SJCRH30 (cell line): ENCODE measurements around the gene PSMC5. TPM values are rescaled to one million over a fixed set of nuclear protein-coding genes. Genes with fewer than 3 reads are reported as not detected.
"Not testable (repeated sequence)": the region's sequence is repeated elsewhere in the genome, so short reads cannot be mapped to it uniquely, and the experiment has no call there.

ENCODE experiments used
- DNase-seq, 2 experiments: peaks; one replicate each; pipeline ENCODE4 v3.0.0-alpha.2; 2015 to 2020
- H3K27ac ChIP-seq: fragments of 250-450 bp; sonication (Bioruptor Pico); 2 replicates; pipeline ENCODE4 v1.5.1; 2020; ENCODE audit warnings: mild to moderate bottlenecking, moderate library complexity
- H3K27me3 ChIP-seq: fragments of 250-450 bp; sonication (Bioruptor Pico); 2 replicates; pipeline ENCODE4 v1.5.1; 2020; ENCODE audit warnings: mild to moderate bottlenecking, moderate library complexity
- H3K36me3 ChIP-seq: fragments of 250-450 bp; sonication (Bioruptor Pico); 2 replicates; pipeline ENCODE4 v1.5.1; 2020; ENCODE audit warnings: mild to moderate bottlenecking, moderate library complexity
- H3K4me1 ChIP-seq: fragments of 250-450 bp; sonication (Bioruptor Pico); 2 replicates; pipeline ENCODE4 v1.5.1; 2020; ENCODE audit warnings: mild to moderate bottlenecking, moderate library complexity
- H3K4me3 ChIP-seq: fragments of 250-450 bp; sonication (Bioruptor Pico); 2 replicates; pipeline ENCODE4 v1.5.1; 2020; ENCODE audit warnings: mild to moderate bottlenecking, moderate library complexity
- H3K9me3 ChIP-seq: fragments of 250-450 bp; sonication (Bioruptor Pico); replicated peaks from 2 replicates; pipeline ENCODE4 v1.5.1; 2020; ENCODE audit warnings: mild to moderate bottlenecking, moderate library complexity
- total RNA-seq: library from RNA; depleted of rRNA; stranded (reverse); fragments of >200 nt; shearing (Covaris generic); gene quantifications from 2 replicates; pipeline ENCODE4 v1.2.3, GENCODE V29; 2014

The PSMC5 gene
- total RNA-seq, 1 experiment from 2014 or later, result 64.8 TPM

DNA sequence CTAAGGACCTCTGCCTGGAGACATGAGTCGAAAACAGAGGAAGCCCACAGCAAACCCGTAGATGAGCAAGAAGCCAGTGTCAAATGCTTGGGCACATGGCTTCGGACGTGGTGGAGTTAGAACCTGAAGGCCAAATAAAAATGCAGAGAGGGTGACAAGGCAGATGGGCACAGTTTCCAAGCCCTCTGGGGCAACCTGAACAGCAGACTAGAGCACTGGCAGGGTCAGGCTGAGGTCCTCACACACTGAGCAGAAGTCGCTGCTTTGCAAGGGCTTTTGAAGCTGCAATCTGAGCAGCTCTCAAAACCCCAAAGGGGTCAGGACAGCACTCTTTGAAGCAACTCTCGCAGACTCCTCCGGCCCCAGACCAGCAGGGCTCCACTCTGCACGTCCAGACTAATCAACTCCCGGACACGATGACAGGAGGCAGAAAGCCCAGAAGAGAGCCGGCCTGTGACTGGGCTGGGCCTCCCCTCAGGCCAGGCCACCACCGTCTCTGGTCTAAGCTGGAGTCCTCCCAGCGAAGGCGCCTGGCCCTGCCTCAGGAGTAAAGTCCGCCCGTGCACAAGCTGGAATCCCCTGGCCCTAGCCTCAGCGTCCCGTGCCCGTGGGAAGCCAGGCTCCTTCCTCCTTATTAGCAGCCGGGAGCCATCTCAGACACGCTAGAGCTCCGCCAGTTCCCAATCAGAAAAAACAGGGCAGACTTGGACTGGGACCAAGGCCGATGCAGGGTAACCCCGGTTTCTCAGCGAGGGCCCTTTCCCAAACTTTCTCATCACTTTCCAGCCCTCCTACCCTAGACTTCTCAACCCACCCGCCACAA is 14.3 kb downstream of the PSMC5 start:
- DNase-seq, result peak; percentile 28 to 44
- Histone ChIP-seq H3K27me3 (no peaks in the 10 kb centered on the region), H3K4me1 (peaks cover 11% of the 10 kb centered on the region; the same call in 1 of the 2 replicates), H3K36me3 (no peaks in the 10 kb centered on the region; the same call in 1 of the 2 replicates), H3K9me3 (no peaks in the 10 kb centered on the region), H3K27ac (peak overlapping the region; percentile 19; the same call in 1 of the 2 replicates), H3K4me3 (peak overlapping the region; percentile 83)

DNA sequence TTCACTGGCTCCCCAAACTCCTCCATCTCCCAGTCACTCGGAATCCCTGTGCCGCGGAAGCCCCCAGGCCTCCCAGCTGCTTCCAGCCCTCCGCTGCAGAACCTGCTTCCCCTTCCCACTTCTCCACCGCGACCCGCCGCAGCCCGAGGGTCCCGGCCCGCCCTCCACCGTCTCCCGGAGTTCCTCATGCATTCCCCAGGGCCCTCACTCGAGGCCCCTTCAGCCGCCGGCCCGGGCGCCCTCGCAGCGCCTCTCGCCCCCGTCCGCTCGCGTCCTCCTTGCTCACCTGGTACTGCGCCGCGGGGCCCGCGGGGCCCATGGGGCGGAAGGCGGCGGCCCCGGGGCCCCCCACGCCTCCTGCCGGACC is 14.9 kb downstream of the PSMC5 start:
- peak; percentile 22 to 34 for DNase-seq
- no peaks in the 10 kb centered on the region for H3K9me3 ChIP-seq
- no peaks in the 10 kb centered on the region for H3K36me3 ChIP-seq
- H3K27ac ChIP-seq, result peak overlapping the region; percentile 19; the same call in 1 of the 2 replicates
- peaks cover 11% of the 10 kb centered on the region; the same call in 1 of the 2 replicates for H3K4me1 ChIP-seq
- peak overlapping the region; percentile 83 for H3K4me3 ChIP-seq
- no peaks in the 10 kb centered on the region for H3K27me3 ChIP-seq

DNA sequence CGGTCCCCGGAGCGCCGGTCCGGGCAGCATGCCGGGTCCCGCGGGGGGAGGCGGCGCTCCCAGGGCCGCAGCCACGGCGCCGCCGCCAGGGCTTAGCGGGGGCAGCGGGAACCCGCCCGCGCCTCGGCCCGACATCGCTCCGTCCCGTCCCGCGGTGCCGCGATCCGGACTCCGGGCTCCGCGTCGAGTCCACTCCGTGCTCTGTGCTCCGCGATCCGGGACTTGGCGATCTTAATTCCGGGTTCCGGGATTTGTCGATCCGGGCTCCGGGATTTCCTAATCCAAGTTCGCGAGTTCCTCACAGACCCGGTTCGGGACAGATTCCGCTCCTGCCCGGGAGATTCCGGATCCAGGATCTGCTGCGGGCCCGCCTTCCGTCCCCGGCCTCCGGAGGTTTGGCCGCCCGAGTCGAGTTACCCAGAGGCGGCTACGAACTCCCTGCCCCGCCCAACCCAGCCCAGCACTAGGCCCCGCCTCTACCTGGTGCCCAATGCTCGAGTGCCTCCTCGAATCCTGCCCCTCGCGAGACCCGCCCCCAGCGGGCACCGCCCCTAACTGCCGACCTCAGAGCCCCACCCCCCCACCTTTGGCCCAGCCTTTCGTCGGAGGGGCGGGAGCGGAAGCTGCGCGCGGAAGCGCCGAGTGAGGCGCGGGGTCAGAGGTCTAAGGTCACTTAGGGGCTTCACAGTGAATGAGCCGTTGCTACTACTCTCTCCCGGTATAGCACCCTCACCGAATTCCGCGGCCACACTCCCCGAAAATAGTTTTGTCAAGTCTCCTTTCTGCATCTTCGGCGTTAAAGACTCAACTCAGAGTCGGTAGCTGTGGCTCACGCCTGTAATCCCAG is 15.5 kb downstream of the PSMC5 start, which contains the start of gene SMARCD2:
Gene SMARCD2, minus strand, starts transcription at position 146 of the 847 bp plus-strand sequence. Its CDS starts 11 bp downstream, at position 135.
- H3K9me3 ChIP-seq, result no peaks in the 10 kb centered on the region
- H3K36me3 ChIP-seq, result no peaks in the 10 kb centered on the region
- H3K27me3 ChIP-seq, result no peaks in the 10 kb centered on the region
- H3K4me3 ChIP-seq, result peak within 1 kb of the TSS; percentile 83
- DNase-seq, result peak; percentile 97 to 98
- peak within 1 kb of the TSS; percentile 57 for H3K27ac ChIP-seq
- peaks cover 11% of the 10 kb centered on the region; the same call in 1 of the 2 replicates for H3K4me1 ChIP-seq

DNA sequence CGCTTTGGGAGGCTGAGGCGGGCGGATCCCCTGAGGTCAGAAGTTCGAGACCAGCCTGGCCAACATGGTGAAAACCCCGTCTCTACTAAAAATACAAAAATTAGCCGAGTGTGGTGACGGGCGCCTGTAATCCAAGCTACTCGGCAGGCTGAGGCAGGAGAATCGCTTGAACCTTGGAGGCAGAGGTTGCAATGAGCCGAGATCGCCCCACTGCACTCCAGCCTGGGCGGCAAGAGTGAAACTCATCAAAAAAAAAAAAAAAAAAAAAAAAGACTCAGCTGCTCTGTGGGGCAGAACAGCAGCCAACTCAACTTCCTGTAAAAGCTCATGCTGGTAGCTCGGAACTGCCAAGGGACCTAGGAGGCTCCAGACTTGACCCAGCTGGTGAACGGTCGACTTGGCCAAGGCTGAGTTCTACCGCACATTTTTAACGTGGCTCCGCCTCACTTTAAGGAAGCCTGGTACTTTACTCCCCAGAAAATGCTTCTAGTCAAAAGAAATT is 16.2 kb downstream of the PSMC5 start:
- peak overlapping the region; percentile 25; the same call in 1 of the 2 replicates for H3K27ac ChIP-seq
- not testable (repeated sequence) for H3K9me3 ChIP-seq, H3K27me3 ChIP-seq, H3K36me3 ChIP-seq
- peak overlapping the region; percentile 83 for H3K4me3 ChIP-seq
- peaks cover 11% of the 10 kb centered on the region; the same call in 1 of the 2 replicates for H3K4me1 ChIP-seq
- peak; percentile 25 to 43 for DNase-seq

DNA sequence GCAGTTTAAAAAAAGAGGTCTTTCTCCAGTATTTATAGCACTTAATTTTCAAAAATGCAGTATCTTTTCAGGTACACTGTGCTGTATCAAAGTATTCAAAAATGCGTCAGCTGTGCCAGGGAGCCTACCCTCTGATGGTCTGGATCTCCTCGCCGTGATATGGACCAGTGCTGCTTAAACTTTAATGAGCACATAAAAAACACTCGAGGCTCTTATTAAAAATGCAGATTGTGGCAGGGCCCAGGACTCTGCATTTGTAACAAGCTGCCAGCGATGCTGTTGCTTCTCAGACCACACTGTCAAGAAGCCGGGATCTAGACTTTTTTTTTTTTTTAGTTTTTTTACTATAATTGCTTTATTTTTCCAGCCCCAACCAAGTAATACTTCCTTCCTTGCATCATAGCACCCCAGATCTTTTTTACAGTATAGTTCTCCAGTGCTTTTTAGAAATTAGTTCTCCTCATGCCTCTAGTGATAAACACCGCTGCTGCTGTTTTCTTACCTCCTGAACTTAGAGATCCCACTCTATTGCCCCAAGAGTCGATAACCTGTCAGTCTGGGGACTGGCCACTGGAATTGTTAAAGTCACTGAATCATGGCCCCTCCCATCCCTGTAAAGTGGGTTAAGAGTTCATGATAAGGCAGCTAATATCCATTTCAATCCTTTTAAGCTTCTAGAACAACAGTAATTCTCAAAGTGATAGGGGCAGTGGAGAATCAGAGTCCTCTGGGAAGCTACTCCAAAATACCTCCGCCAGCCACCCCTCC is 16.9 kb downstream of the PSMC5 start:
- H3K9me3 ChIP-seq, result no peaks in the 10 kb centered on the region
- H3K4me1 ChIP-seq, result peaks cover 11% of the 10 kb centered on the region; the same call in 1 of the 2 replicates
- H3K27ac ChIP-seq, result no peak overlapping the region
- no peaks in the 10 kb centered on the region for H3K36me3 ChIP-seq
- DNase-seq, result no peak
- H3K4me3 ChIP-seq, result peak overlapping the region; percentile 83
- H3K27me3 ChIP-seq, result no peaks in the 10 kb centered on the region

DNA sequence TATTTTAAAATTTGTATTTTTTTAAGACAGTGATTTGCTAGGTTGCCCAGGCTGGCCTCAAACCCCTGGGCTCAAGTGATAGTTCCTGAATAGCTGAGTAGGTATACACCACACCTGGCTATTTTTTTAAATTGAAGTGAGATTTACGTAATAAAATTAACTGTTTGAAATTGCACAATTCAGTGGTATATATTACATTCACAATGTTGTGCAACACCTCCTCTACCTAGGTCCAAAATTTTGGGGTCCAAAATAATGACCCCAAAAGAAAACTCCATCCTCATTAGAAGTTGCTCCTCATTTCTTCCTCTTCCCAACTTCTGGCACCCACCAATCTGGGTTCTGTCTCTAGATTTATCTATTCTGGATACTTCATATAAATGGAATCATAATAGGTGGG is 18.3 kb downstream of the PSMC5 start:
- DNase-seq, result no peak
- Histone ChIP-seq H3K27me3 (no peaks in the 10 kb centered on the region), H3K36me3 (no peaks in the 10 kb centered on the region), H3K27ac (no peak overlapping the region), H3K9me3 (no peaks in the 10 kb centered on the region), H3K4me1 (peaks cover 11% of the 10 kb centered on the region; the same call in 1 of the 2 replicates), H3K4me3 (no peak overlapping the region)

DNA sequence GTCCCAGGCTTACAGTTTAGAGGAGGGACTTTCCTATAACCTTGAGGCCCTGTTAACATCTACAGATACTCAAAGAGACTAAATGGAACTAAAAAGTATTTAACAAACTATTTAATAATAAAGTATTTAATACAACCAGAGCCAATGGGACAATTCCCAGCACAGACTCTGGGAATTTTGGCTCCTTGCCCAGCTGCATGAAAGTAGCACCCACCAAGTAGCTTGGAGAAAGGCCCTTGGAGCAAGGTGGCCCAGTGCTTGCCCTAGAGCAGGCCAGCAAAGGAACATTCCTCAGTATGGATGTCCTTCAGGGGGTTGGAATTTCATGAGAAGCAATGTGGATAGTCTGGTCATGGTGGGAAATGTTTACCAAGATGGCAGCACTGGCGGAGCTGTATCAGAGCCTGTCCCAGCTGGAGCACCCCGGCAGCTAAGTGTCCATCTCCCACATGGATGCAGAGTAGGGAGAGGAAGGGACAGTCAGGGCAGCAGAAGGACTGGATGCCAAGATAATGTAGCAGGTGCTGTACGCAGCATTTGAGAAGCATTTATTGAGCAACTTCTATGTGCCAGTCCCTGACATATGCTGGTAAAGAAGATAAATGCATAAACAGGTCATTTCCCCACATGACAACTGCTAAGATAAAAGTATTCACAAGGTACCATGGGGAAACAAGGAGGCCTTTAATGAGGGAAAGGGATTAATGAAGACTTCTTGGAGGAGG is 20.5 kb downstream of the PSMC5 start:
- no peak for DNase-seq
- peaks cover 3% of the 10 kb centered on the region; the same call in 1 of the 2 replicates for H3K4me1 ChIP-seq
- no peaks in the 10 kb centered on the region for H3K36me3 ChIP-seq
- H3K4me3 ChIP-seq, result no peak overlapping the region
- no peak overlapping the region for H3K27ac ChIP-seq
- H3K27me3 ChIP-seq, result no peaks in the 10 kb centered on the region
- H3K9me3 ChIP-seq, result no peaks in the 10 kb centered on the region

DNA sequence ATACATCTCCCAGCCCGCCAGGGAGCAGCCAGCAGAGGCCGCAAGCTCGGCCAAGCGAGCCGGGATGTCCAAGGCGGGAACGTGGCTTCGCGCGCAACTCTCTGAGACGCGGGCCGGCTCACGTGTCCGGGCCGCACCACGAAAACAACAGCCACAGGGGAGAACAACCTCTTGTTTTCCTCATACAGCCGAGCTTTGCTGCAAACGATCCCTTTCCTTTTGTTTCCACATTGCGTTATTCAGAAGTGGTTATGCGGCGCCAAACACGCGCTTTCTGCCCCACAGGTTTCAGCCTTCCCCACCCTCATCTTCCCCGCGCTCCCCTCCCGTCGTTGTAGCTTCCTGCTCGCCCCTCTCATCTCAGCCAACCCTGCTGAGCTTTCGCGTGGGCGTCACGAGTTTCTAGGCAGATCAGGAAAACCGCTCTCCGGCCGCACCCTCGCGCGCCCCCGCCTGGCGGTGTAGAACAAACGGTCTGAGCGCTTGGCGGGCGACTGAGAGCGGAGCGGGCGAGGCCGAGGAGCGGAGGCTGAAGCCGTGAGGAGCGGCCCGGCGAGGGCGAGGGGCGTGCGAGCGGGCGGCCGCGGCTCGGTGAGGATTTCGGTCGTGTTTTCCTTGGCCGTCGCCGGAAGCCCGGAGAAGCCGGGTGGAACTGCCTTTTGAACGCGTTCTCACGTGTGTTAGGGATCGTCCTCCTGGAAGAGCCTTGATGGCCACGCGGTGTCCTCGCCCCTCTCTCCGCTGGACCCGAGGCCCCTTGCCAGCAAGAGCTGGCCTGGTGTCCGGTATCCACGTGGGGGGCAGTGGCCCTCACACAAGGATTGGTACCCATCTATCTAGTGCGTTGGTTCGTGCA is 21.8 kb downstream of the PSMC5 start:
- H3K27me3 ChIP-seq, result no peaks in the 10 kb centered on the region; the same call in 1 of the 2 replicates
- H3K9me3 ChIP-seq, result no peaks in the 10 kb centered on the region
- no peaks in the 10 kb centered on the region for H3K36me3 ChIP-seq
- H3K4me3 ChIP-seq, result no peak overlapping the region
- H3K27ac ChIP-seq, result no peak overlapping the region
- no peaks in the 10 kb centered on the region; the same call in 1 of the 2 replicates for H3K4me1 ChIP-seq
- no peak for DNase-seq

DNA sequence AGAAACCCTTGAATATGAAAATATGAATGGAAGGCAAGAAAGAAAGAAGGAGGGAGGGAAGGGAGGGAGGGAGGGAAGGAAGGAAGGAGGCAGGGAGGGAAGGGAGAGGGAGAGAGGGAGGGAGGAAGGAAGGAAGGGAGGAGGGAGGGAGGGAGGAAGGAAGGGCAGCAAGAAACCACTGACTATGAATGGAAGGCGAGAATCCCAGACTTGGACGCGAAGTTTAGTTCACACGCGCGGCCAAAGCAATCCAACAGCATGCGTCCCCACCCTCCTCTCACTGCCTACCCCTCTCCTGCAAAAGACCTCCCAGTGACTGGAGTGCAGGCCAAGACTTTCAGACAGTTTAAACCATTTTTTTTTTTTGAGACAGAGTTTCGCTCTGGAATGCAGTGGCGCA is 23.2 kb downstream of the PSMC5 start:
- Histone ChIP-seq H3K4me1 (no peaks in the 10 kb centered on the region; the same call in 1 of the 2 replicates), H3K9me3 (no peaks in the 10 kb centered on the region), H3K27ac (no peak overlapping the region), H3K4me3 (no peak overlapping the region), H3K27me3 (no peaks in the 10 kb centered on the region; the same call in 1 of the 2 replicates), H3K36me3 (no peaks in the 10 kb centered on the region)
- no peak for DNase-seq

DNA sequence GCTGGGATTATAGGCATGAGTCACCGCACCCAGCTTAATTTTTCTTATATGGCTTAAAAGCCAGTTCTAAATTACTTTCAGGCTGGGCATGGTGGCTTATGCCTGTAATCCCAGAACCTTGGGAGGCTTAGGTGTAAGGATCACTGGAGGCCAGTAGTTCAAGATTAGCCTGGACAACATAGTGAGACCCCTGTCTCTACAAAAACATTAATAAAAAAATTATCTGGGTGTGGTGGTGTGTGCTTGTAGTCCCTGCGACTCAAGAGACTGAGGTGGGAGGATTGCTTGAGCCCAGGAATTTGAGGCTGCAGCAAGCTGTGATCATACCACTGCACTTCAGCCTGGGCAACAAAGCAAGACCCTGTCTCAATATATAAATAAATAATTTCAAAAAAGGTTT is 26.0 kb downstream of the PSMC5 start:
- no peak overlapping the region for H3K27ac ChIP-seq
- no peaks in the 10 kb centered on the region; the same call in 1 of the 2 replicates for H3K27me3 ChIP-seq
- H3K36me3 ChIP-seq, result no peaks in the 10 kb centered on the region
- no peaks in the 10 kb centered on the region for H3K9me3 ChIP-seq
- no peak for DNase-seq
- H3K4me3 ChIP-seq, result no peak overlapping the region
- H3K4me1 ChIP-seq, result no peaks in the 10 kb centered on the region; the same call in 1 of the 2 replicates

DNA sequence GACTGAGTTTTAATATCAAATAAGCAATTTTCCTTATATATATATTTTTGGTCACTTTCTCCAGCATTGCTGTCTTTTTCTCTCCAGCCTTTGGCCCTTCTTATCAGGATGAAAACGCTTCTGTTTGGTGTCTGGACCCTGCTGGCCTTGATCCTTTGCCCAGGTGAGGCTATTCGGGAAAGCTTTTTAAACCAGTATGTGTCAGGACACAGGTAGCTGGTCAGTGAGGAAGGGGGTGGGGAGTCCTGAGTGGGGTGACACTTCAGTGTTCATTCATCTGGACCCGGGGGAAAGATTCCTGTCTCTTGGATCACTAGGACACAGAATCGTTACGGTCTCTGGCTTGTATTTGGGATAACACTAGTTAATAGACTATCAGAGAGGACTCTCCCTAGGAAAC is 27.5 kb downstream of the PSMC5 start:
- H3K9me3 ChIP-seq, result no peaks in the 10 kb centered on the region
- H3K36me3 ChIP-seq, result no peaks in the 10 kb centered on the region
- no peak overlapping the region for H3K27ac ChIP-seq
- DNase-seq, result no peak
- H3K27me3 ChIP-seq, result no peaks in the 10 kb centered on the region; the same call in 1 of the 2 replicates
- no peak overlapping the region for H3K4me3 ChIP-seq
- H3K4me1 ChIP-seq, result no peaks in the 10 kb centered on the region; the same call in 1 of the 2 replicates

DNA sequence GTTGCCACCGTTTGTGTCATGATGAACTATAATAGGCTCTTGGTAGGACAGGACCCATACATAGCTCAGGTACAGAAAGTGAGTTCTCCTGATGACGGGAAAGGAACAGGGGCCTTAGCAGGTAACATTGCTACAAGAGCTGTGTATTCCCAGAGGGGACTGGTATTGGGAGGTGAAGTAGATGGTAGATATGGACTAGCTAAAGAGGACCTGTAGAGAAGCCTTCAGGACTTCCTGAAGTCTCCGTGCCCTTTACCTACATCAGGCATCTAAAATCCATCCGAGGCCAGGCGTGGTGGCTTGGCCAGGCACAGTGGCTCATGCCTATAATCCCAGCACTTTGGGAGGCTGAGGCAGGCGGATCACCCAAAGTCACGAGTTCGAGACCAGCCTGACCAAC is 28.0 kb downstream of the PSMC5 start:
- Histone ChIP-seq H3K27ac (no peak overlapping the region), H3K4me3 (no peak overlapping the region), H3K9me3 (no peaks in the 10 kb centered on the region), H3K36me3 (no peaks in the 10 kb centered on the region), H3K4me1 (no peaks in the 10 kb centered on the region; the same call in 1 of the 2 replicates), H3K27me3 (no peaks in the 10 kb centered on the region; the same call in 1 of the 2 replicates)
- DNase-seq, result no peak

DNA sequence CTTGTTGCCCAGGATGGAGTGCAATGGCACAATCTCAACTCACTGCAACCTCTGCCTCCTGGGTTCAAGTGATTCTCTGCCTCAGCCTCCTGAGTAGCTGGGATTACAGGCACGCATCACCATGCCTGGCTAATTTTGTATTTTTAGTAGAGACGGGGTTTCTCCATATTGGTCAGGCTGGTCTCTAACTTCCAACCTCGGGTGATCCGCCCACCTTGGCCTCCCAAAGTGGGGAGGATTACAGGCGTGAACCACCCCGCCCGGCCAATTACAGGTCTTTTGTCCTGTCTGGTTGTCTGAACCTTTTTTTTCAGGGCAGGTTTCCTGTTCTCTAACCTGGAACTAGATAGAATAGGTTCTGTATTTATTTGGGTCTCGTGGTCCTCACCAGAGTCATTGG is 29.2 kb downstream of the PSMC5 start:
- not testable (repeated sequence) for H3K4me3 ChIP-seq, DNase-seq, H3K27ac ChIP-seq, H3K36me3 ChIP-seq, H3K9me3 ChIP-seq, H3K27me3 ChIP-seq, H3K4me1 ChIP-seq
